PC-3 (cell line): ENCODE data around the gene UPF1.
A peak's percentile ranks its signal among the peaks of the same experiment; 100 is the strongest.

Experiments used
- EZH2 ChIP-seq: fragments of 300-600 bp; sonication (generic); IDR thresholded peaks from one replicate; pipeline ENCODE4 v1.6.1; 2017; ENCODE audit warnings: antibody characterized with exemption, mild to moderate bottlenecking, low read length; ENCODE audit not compliant: unreplicated experiment
- TF ChIP-seq, protein P1 (sequence below): fragments of 300-600 bp; sonication (generic); conservative IDR thresholded peaks from 2 replicates; pipeline ENCODE4 v1.5.1; 2017; ENCODE audit warnings: antibody characterized with exemption, low read depth, mild to moderate bottlenecking, low read length

DNA sequence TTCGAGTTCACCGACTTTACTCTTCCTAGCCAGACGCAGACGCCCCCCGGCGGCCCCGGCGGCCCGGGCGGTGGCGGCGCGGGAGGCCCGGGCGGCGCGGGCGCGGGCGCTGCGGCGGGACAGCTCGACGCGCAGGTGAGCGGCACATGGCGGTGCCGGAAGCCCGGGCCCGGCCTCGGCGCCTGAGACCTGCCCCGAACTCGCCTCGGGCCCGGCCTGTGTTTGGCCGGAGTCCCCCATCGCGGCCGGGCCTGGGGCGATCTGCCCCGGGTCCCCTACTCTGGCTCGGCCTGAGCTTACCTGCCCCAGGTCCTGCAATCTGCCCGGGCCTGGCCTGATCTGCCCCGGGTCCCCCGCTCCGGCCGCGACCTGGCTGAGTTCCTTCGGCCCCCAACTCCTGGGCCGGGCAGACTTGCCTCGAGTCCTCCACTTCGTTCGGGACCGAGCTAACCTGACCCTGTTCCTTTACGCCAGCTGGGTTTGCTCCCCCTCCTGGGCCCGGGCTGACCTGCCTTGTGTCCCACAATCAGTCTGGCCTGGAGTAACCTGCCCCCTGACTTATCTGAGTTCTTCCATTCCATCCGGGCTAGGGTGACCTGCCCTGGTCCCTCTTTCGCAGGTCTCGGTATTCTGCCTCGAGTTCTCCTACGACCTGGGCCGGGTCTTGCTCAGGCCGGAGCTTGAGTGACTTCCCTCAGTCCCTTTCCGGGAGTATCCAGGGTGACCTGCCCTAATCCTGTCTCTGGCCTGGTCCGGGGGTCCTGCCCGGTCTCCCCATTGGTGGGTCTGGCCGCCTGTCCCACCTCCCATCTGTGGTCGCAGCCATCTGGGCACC is 764 bp downstream of the UPF1 start:
- TF ChIP-seq EZH2: no peak
- TF ChIP-seq, protein P1, sequence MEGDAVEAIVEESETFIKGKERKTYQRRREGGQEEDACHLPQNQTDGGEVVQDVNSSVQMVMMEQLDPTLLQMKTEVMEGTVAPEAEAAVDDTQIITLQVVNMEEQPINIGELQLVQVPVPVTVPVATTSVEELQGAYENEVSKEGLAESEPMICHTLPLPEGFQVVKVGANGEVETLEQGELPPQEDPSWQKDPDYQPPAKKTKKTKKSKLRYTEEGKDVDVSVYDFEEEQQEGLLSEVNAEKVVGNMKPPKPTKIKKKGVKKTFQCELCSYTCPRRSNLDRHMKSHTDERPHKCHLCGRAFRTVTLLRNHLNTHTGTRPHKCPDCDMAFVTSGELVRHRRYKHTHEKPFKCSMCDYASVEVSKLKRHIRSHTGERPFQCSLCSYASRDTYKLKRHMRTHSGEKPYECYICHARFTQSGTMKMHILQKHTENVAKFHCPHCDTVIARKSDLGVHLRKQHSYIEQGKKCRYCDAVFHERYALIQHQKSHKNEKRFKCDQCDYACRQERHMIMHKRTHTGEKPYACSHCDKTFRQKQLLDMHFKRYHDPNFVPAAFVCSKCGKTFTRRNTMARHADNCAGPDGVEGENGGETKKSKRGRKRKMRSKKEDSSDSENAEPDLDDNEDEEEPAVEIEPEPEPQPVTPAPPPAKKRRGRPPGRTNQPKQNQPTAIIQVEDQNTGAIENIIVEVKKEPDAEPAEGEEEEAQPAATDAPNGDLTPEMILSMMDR: 0 out of 2 replicates have a peak, but pooled peaks have one; percentile 28
